ENCODE measurements around the gene TBC1D22A. TPM values are rescaled to one million over a fixed set of nuclear protein-coding genes. Genes with fewer than 3 reads are reported as not detected.

Gene TBC1D22A
- polyA plus RNA-seq, 1 donor from 2014 or later: 9.3 TPM

GRCh38 chr22:47102081-47102480 is 339.6 kb downstream of the TBC1D22A start:
- TF ChIP-seq REST (IDR thresholded peaks at IDR 0.05; ENCODE audit: borderline replicate concordance) (no peak), EP300 (conservative IDR thresholded peaks at IDR 0.05; ENCODE audit: poor library complexity, severe bottlenecking) (no peak), POLR2AphosphoS5 (IDR thresholded peaks at IDR 0.05) (no peak), RAD21 (conservative IDR thresholded peaks at IDR 0.05) (no peak), CTCF (IDR thresholded peaks at IDR 0.05; ENCODE audit: poor library complexity, severe bottlenecking) (no peak), MXI1 (conservative IDR thresholded peaks at IDR 0.05; ENCODE audit: poor library complexity, severe bottlenecking) (no peak), EZH2 (IDR thresholded peaks at IDR 0.05; ENCODE audit: borderline replicate concordance, insufficient read depth, low read length, poor library complexity, severe bottlenecking) (no peak), TAF1 (IDR thresholded peaks at IDR 0.05; ENCODE audit: low read depth) (no peak), SMC3 (conservative IDR thresholded peaks at IDR 0.05; ENCODE audit: poor library complexity) (no peak)
- H3K4me2 ChIP-seq (ENCODE audit: low read length): no peak overlapping the region
- H2AFZ ChIP-seq (ENCODE audit: low read depth, low read length): no peak overlapping the region
- H3K79me2 ChIP-seq (replicated peaks; ENCODE audit: insufficient read depth, low read length): no peaks in the 10 kb centered on the region
- H3K9me2 ChIP-seq (ENCODE audit: insufficient read depth, low read length): no peaks in the 10 kb centered on the region
- H3K9me3 ChIP-seq (ENCODE audit: low read length): no peaks in the 10 kb centered on the region
- H3F3A ChIP-seq (ENCODE audit: insufficient read depth, low read length, poor library complexity, severe bottlenecking): no peaks in the 10 kb centered on the region
- H3K27me3 ChIP-seq (ENCODE audit: insufficient read depth, low read depth, low read length): no peaks in the 10 kb centered on the region
- no peak overlapping the region for H3K9ac ChIP-seq (ENCODE audit: low read length)
- H3K36me3 ChIP-seq (ENCODE audit: insufficient read depth, low read length): no peaks in the 10 kb centered on the region
- H3K4me3 ChIP-seq (ENCODE audit: low read length): no peak overlapping the region
- H3K27ac ChIP-seq (ENCODE audit: low read length): no peak overlapping the region
- no peaks in the 10 kb centered on the region for H4K20me1 ChIP-seq (ENCODE audit: insufficient read depth)

- TF ChIP-seq POLR2AphosphoS5 (IDR thresholded peaks at IDR 0.05) (no peak), REST (IDR thresholded peaks at IDR 0.05; ENCODE audit: borderline replicate concordance) (no peak), TAF1 (IDR thresholded peaks at IDR 0.05; ENCODE audit: low read depth) (no peak), SMC3 (conservative IDR thresholded peaks at IDR 0.05; ENCODE audit: poor library complexity) (no peak)
- H3K9ac ChIP-seq (ENCODE audit: low read length): no peak overlapping the region
These were observed 340.2 kb downstream of the TBC1D22A start for GRCh38 chr22:47102648-47103047.

More at GRCh38 chr22:47102648-47103047, 340.2 kb downstream of the TBC1D22A start:
- no peaks in the 10 kb centered on the region for H3K36me3 ChIP-seq (ENCODE audit: insufficient read depth, low read length)
- H2AFZ ChIP-seq (ENCODE audit: low read depth, low read length): no peak overlapping the region
- H3K9me3 ChIP-seq (ENCODE audit: low read length): no peaks in the 10 kb centered on the region
- no peak overlapping the region for H3K4me2 ChIP-seq (ENCODE audit: low read length)
- H3K9me2 ChIP-seq (ENCODE audit: insufficient read depth, low read length): no peaks in the 10 kb centered on the region
- H3K79me2 ChIP-seq (replicated peaks; ENCODE audit: insufficient read depth, low read length): no peaks in the 10 kb centered on the region
- H3F3A ChIP-seq (ENCODE audit: insufficient read depth, low read length, poor library complexity, severe bottlenecking): no peaks in the 10 kb centered on the region
- no peaks in the 10 kb centered on the region for H4K20me1 ChIP-seq (ENCODE audit: insufficient read depth)
- no peak overlapping the region for H3K4me3 ChIP-seq (ENCODE audit: low read length)
- no peaks in the 10 kb centered on the region for H3K27me3 ChIP-seq (ENCODE audit: insufficient read depth, low read depth, low read length)
- H3K27ac ChIP-seq (ENCODE audit: low read length): no peak overlapping the region
